GM10266 (cell line): ENCODE measurements around the gene COL4A6.
A peak's percentile ranks its signal among the peaks of the same experiment; 100 is the strongest.

ENCODE experiments used
- DNase-seq: peaks from one replicate; pipeline ENCODE4 v3.0.0; 2012; ENCODE audit errors: extremely low spot score
- CTCF ChIP-seq: IDR thresholded peaks from 2 replicates; pipeline ENCODE4 v1.5.1; 2012; ENCODE audit warnings: mild to moderate bottlenecking, low read depth; ENCODE audit not compliant: control insufficient read depth, insufficient read depth; ENCODE audit errors: missing control alignments

COL4A6 gene

GRCh38 chrX:108211301-108211700 is 226.9 kb downstream of the COL4A6 start:
- DNase-seq = no peak
- TF ChIP-seq CTCF = no peak

GRCh38 chrX:108209006-108209554 is 229.1 kb downstream of the COL4A6 start:
- no peak for TF ChIP-seq CTCF
- DNase-seq = no peak

DNA sequence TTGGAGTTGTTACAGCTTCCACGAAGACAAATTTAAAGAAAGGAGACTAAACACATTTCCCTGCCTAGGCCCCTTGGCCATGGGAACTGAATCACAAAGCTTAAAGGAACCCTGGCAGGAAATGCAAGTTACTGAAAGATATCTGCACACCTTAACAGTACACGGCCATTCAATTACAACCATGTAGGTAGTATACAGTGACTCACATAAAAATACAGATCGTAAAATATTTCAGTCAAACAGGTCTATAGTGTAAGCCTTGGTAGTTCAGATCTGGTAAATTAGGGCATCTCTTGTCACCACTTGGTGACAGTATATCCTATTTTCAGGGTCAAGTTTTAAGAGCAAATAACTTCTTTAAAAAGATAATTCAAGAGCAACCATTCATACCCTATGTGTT is 234.7 kb downstream of the COL4A6 start:
- no peak for DNase-seq
- TF ChIP-seq CTCF = no peak

DNA sequence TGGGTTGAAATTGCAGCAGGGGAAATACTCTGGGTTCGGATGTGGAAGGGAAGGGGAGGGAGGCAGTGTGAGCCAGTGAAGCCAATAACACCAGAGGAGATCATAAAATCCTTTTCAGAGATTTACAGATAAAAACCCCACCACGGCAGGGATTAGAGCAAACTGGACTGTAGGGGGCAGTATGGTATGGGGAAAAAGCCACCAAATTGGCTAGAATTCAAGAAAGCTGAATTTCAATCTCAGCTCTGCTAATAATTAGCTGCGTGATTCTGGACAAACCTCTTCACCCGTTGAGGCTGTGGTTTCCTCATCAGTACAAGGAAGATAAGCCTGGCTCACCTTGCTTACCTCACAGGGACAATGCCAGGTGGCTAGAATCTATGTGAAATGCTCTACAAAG is 238.5 kb downstream of the COL4A6 start:
- DNase-seq = peak; percentile 6
- peak; percentile 43 for TF ChIP-seq CTCF

- DNase-seq = no peak
- TF ChIP-seq CTCF = no peak
Observed at GRCh38 chrX:108199041-108199440, 239.2 kb downstream of the COL4A6 start.

- TF ChIP-seq CTCF = no peak
- no peak for DNase-seq
Observed at GRCh38 chrX:108198420-108198819, 239.8 kb downstream of the COL4A6 start.

GRCh38 chrX:108186811-108187210 is 251.4 kb downstream of the COL4A6 start:
- DNase-seq = no peak
- no peak for TF ChIP-seq CTCF

DNA sequence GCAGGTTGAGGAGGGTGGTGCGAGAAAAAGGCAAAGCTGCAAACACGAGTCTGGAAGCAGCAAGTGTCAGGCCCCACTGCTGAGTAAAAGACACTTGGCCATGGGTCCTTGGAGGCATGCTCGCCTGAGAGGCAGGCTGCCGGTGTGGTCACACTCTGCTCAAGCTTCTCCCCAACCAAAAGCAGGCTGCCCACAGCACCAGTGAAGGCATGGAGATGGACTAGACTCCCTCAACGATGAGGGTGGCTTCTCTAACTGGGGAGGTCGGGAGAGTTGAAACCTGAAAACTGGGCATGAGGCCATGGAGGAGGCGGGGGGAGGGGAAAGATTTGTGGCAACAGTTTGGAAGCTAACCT is 260.1 kb downstream of the COL4A6 start:
- no peak for TF ChIP-seq CTCF
- DNase-seq = no peak
